ENCODE results near the gene C1QTNF12.

DNA sequence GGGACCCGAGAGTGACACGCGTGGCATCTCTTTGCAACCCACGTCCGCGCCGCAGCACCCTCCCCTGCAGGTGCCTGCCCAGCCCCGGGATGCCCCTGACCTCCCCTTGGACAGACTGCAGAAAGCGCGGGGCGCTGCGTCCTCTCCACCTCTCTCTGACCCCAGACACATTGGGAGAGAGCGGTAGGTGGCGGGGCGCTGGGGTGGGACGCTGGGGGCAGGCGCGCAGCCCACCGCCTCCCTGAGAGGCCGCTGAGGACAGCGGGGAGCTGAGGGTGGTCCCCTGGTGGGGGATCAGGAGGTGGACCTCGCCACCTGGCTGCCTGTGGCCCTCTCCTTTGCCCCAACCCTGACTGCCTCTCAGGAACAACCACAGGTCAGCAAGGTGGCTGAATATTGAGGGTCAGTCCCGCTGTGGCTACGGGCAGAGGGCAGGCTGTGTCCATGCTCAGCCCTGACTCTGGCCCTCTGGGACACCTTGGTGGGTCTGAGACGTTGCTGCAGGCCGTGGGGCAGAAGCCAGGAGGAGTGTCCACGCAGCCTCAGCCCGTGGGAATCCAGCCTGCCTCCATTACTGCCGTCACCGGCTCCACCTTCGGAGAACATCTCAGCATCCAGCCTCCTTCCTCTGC is 27.9 kb upstream of the C1QTNF12 start:
- TF ChIP-seq, protein P1, sequence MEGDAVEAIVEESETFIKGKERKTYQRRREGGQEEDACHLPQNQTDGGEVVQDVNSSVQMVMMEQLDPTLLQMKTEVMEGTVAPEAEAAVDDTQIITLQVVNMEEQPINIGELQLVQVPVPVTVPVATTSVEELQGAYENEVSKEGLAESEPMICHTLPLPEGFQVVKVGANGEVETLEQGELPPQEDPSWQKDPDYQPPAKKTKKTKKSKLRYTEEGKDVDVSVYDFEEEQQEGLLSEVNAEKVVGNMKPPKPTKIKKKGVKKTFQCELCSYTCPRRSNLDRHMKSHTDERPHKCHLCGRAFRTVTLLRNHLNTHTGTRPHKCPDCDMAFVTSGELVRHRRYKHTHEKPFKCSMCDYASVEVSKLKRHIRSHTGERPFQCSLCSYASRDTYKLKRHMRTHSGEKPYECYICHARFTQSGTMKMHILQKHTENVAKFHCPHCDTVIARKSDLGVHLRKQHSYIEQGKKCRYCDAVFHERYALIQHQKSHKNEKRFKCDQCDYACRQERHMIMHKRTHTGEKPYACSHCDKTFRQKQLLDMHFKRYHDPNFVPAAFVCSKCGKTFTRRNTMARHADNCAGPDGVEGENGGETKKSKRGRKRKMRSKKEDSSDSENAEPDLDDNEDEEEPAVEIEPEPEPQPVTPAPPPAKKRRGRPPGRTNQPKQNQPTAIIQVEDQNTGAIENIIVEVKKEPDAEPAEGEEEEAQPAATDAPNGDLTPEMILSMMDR (conservative IDR thresholded peaks at IDR 0.05; ENCODE audit: low read depth in 2 of 2): no peak
- TF ChIP-seq EZH2 (IDR thresholded peaks at IDR 0.05; ENCODE audit: low read depth, unreplicated experiment): no peak
- no peak for TF ChIP-seq POLR2AphosphoS5 (IDR thresholded peaks at IDR 0.05; ENCODE audit: low read depth)
